Spleen (tissue), 7 donors: ENCODE data around the gene PDLIM7.

Experiments used
- CTCF ChIP-seq, 11 experiments: fragments of 200-600 bp in 7 of 11; fragments of 450-650 bp in 4 of 11; sonication (generic) in 4 of 11; IDR thresholded peaks in 8 of 11; conservative IDR thresholded peaks in 3 of 11; 1 replicate in 7 of 11; 2 replicates in 4 of 11; pipeline versions ENCODE4 v1.4.0 to v1.8.0; 2016 to 2021; ENCODE audit warnings: antibody characterized with exemption in 11 of 11, inconsistent platforms in 4 of 11, mild to moderate bottlenecking in 1 of 11
- POLR2A ChIP-seq, 3 donors: fragments of 450-650 bp; IDR thresholded peaks; one replicate each; pipeline ENCODE4 v1.5.1; 2017; ENCODE audit warnings: antibody characterized with exemption in 3 of 3, mild to moderate bottlenecking in 1 of 3
- POLR2AphosphoS5 ChIP-seq, 3 donors: sonication (generic); formaldehyde crosslinking; IDR thresholded peaks; one replicate each; pipeline ENCODE4 v1.5.1; 2017; ENCODE audit warnings: antibody characterized with exemption in 3 of 3
- donor health status: DM: no; HTN: no; CAD: no; lungs with moderate emphysema.
- donor health status: DM: no; HTN: no; CAD: no.
- donor health status: DM: no; HTN: no; CAD: no.

GRCh38 chr5:177469750-177470525, 27.5 kb downstream of the PDLIM7 start:
- TF ChIP-seq CTCF (IDR thresholded peaks at IDR 0.05 in 8 of 11, conservative IDR thresholded peaks at IDR 0.05 in 3 of 11) (no peak), POLR2A (IDR thresholded peaks at IDR 0.05) (no peak), POLR2AphosphoS5 (IDR thresholded peaks at IDR 0.05) (no peak)
